Hematopoietic multipotent progenitor cell treated with erythropoietin and hydrocortisone succinate and interleukin-3 and kit ligand, for 15 days (in vitro differentiated cells): ENCODE measurements around the gene SLC22A5.
"Not testable (repeated sequence)": the region's sequence is repeated elsewhere in the genome, so short reads cannot be mapped to it uniquely, and the experiment has no call there.

Experiments
- DNase-seq: peaks from one replicate; pipeline ENCODE4 v3.0.0-alpha.2; 2015; ENCODE audit warnings: low spot score

The SLC22A5 gene

DNA sequence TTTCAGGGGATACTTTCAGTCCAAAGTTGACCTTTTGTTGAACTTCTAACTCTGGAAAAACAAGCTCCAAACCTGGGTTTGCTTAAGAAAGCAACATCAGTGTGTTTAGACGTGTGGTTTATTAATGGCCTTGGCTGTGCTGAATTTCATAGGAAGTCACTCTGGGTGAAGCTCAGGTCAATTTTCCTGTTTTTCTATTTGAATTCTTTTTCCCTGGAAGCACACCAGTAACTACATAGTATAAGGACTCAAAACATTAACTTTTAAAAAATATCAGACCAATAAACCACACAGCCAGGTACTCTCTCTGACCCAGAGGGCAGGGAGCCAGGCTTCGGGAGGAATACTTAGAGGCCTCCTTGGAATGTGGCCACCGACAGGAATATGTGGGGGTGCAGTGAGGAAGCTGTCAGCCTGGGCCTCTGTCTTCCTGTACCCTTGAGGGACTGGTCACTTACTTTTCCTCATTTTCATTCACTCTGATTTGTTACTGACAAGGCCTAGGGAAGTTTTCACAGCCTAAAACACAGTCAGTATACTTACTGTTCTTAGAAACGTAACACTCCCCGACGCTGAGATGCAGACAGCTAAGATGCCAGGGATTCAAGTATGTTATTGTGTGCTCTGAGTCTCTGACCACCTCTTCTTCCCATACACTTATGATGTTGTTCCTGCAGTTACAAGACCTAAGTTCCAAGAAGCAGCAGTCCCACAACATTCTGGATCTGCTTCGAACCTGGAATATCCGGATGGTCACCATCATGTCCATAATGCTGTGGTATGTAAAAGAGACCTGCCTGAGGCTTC lies 18.9 kb downstream of the SLC22A5 start:
- no peak for DNase-seq

- no peak for DNase-seq
These were observed 19.5 kb downstream of the SLC22A5 start for GRCh38 chr5:132389051-132389331.

DNA sequence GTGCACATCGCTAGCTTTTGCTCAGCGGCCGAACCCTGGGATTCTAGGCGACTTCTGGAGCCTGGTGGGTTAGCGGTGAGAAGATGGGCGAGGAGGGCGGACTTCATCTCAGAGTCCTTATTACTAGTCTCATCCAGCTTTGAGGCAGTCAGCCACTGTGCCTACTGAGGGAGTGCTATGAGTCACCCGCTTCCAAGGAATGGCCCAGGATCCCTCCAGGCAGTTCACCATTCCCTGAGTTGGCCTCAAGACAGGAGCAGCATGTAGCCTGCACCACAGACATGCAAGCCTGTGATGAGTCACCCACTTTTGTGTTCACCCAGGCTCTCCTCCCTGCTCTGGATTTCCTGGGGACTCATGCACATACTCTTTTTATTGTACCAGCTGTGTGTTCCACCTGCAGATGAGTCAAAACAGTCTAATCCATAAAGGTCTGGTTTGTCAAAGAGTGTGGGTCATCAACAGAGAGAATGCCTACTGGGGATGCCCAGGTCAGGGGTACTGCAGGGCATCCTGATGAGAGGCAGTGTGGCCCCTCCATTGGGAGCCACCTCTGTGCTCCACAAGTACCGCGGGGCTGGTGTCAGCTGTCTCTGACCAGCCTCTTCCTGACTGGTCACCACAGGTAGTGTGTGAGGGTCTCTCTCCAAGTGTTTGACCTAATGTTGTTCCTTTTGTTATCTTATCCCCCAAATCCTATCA lies 20.2 kb downstream of the SLC22A5 start:
- DNase-seq: no peak

DNA sequence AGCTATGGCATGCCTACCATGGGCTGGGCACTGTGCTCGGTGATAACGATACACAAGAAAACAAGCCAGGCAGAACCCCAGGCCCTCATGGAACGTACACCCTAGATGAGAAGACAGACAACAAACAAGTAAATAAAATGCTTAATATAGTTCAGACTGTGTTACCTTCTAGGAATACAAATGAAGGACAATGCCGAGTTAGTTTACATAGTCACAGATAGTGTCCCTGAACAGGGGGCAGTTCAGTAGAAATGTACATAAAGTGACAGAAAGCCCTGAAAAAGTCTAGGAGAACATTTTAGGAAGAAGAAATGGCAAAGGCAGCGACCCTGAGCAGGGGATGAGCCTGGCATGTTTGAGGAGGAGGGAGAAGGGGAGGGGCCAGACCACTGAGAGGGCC lies 21.7 kb downstream of the SLC22A5 start:
- no peak for DNase-seq

GRCh38 chr5:132391870-132392269 lies 22.4 kb downstream of the SLC22A5 start:
- DNase-seq: no peak

- DNase-seq: no peak
These were observed 22.9 kb downstream of the SLC22A5 start for GRCh38 chr5:132392411-132392810.

DNA sequence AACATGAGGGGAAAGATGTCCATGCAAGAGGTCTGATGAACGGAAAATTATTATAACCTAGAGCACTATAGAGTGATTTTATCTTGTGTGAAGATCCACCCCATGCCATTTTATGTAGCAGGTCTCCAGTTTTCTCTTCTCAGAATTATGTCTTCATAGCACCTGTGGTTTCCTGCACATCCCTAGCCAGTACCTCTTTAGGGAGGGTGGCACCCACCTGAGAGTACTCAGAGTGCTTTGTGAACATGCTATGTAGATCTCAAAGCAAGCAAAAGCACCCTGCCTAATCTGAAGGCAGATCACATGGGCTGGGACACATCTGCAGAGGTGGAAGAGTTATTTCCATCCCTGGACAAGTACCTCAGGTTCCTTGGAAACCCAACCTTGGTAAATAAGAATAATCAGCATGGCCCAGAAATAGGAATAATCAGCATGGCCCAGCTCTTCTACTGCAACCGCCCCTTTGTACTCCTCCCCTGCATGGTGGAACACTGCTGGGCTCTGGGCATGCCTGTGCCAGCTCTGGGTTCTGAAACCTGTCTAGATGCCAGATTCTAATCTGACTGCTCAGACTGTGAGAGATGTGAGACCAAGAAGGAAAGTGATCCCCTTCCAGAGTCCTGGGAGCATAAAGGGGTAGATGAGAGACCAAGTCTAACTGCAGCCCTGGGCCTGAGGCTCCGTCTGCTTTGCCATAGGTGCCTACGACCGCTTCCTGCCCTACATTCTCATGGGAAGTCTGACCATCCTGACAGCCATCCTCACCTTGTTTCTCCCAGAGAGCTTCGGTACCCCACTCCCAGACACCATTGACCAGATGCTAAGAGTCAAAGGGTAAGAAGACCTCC lies 23.7 kb downstream of the SLC22A5 start:
- no peak for DNase-seq

GRCh38 chr5:132394667-132395259 lies 25.3 kb downstream of the SLC22A5 start:
- no peak for DNase-seq

DNA sequence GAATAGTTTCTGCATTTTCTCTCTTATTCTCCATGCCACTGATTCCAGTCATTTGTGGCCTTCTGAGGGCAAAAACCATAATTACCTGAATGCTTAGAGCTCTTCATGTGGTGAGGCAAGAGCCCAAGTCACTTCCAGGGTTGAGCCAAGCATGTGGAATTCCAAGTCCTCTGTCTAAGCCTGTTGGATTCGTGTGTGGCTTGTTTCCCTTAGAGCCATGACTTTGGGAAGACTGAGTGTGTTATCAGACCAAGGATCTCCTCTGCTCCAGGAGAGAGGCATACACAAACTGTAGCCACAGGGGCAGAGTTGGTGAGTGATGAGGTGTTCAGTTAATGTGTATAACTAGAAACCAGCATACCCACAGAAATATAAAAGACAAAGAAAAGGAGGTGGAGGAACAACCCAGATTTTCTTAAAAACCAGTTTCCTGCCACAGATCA lies 27.1 kb downstream of the SLC22A5 start:
- DNase-seq: no peak

DNA sequence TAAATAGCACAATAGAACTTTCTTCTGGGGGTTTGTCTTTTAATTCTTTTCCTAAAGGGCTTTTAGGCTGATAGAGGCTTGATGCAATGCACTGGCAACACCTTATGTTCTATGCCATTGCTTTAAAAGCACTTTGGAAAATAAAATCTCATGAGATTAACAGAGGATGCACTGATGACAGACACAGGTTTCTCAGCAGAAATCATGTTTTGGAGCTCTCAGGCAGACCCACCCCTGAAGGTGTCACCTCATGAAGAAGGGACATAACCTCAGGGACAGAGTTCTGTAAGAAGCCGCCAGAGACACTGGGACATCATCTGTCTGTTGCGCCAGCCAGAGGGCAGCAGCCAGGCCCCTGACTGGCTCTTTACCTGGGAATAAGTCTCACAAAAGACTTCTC lies 27.7 kb downstream of the SLC22A5 start:
- DNase-seq: no peak

DNA sequence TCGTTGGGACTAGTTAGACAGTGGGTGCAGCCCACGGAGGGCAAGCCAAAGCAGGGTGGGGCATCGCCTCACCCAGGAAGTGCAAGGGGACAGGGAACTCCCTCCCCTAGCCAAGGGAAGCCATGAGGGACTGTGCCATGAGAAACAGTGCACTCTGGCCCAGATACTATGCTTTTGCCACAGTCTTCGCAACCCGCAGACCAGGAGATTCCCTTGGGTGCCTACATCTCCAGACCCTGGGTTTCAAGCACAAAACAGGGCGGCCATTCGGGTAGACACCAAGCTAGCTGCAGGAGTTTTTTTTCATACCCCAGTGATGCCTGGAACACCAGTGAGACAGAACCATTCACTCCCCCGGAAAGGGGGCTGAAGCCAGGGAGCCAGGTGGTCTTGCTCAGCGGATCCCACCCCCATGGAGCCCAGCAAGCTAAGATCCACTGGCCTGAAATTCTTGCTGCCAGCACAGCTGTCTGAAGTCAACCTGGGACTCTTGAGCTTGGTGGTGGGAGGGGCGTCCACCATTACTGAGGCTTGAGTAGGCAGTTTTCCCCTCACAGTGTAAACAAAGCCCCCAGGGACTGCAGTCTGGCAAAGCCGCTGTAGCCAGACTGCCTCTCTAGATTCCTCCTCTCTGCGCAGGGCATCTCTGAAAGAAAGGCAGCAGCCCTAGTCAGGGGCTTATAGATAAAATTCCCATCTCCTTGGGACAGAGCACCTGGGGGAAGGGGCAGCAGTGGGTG lies 28.6 kb downstream of the SLC22A5 start:
- not testable (repeated sequence) for DNase-seq

GRCh38 chr5:132404041-132404440 lies 34.5 kb downstream of the SLC22A5 start:
- DNase-seq: not testable (repeated sequence)

DNA sequence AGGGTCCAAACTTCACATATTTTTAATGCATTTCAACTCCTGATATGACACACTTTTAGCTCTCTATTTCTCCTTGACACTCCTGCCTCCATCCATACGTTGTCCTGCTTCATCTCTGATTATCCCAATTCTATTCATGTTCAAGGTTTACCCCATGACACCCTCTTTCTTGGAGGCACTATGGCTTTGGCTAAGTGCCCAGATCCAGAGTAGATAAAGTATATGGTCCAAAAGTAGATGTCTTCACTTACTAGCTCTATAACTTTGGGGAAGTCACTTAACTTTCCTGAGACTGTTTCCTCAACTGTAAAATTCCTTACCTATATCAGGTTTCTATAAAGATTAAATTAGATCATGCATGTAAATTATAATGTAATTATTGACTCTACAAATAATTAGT lies 36.1 kb downstream of the SLC22A5 start:
- DNase-seq: no peak

- DNase-seq: no peak
These were observed 36.8 kb downstream of the SLC22A5 start for GRCh38 chr5:132406144-132406783.

GRCh38 chr5:132407970-132408369 lies 38.5 kb downstream of the SLC22A5 start:
- no peak for DNase-seq

GRCh38 chr5:132408456-132408855 lies 38.9 kb downstream of the SLC22A5 start:
- DNase-seq: no peak

DNA sequence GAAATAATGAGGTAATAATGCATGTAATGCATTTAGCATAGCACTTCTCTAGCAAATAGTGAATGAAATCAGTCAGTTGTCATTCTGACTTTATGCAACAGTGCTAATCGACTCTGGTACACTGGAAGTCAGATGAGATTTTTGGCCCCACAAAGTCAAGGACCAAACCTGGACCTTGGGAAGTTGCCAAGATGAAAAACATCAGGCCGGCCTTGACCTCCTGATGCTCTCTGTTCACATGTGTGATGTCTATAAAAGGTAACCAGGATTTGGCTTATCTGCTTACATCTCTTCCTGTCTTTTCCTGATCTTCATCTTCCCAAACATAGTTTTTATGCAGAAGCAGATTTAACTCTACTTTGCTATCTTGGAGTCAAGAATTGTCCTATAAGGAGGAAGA lies 39.5 kb downstream of the SLC22A5 start:
- no peak for DNase-seq

DNA sequence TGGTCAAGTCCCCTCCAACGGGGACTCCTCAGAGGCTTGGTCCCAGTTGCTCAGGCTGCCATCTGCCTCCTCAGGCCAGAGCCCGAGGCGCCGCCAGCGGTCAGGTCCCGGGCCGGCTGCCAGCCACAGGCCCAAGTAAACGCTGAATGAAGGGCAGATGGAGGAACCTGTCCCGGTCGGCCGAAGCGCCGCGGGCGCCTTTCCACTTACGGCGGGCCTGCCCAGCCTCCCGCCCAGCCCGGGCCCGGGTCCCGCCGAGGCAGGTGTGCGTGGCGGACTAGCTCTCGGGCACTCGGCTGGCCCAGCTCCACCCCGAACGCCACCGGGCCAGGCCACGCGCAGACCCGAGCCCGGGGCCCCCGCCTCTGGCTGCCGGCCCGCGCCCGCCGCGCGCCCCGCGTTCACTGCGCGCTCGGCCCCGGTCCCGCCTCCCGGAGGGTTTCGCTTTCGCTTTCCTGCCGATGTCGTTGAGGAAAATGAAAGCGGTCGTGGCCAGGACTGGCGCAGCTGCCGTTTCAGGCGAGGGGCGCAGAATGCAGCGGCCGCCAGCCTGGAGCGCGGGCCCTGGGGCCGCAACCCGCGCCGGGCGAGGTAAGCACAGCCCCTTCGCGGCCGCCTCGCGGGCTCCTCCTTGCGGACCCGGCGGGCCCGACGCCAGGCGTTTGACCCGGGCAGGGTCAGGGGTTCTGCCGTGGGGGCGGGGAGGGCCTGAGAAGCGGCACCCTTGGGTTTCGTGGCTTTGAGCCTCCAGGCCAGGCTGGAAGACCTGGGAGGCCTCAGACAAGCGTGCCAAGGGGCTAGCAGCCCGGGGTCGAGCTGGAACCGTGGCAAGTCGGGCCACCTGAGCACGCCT lies 41.2 kb downstream of the SLC22A5 start:
- DNase-seq: peak; percentile 79

DNA sequence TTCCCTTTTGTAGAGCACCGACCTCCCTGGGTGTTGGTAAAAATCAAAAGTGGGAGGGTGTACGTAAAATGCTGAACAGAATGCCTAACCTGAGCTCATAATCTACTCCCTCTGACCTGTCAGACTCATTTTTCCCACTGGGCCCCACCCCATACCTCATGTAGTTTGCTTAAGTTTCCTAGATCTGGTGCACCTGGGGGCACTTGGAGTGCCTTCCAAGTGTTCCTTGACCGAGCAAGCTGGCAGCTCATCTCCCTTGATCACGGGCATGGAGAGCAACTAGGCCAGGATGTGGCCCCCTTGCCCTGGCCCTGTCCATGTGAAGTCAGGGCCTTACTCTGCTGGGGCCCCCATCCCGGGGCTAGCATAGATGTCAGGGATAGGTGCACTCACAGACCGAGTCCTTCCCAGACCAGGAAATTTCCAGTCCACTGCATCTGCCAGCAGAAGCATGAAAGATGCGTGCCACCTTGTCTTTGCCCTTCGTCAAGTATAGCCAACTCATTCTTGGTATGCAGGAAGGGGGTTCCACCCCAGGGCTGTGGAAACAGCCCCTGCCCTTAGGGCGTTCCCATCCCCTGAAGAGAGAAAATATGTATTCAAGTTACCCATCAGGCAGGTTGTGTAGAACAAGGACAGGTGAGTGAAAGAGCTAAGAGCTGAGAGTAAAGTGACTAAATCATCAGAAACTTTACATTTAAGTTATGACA lies 41.9 kb downstream of the SLC22A5 start:
- DNase-seq: peak; percentile 48

GRCh38 chr5:132413567-132413966 lies 44.1 kb downstream of the SLC22A5 start:
- DNase-seq: no peak
